Measurements from ENCODE around the gene FOXP1.

Gene FOXP1

GRCh38 chr3:71191031-71191482 is 392.5 kb downstream of the FOXP1 start:
- in situ Hi-C loops (cut with MboI; ENCODE audit: low pct_unique_long_range_greater_than_20kb, low sequenced_read_pairs, unreplicated experiment): no loop called here
- DNase-seq (ENCODE audit: low spot score): no peak
- TF ChIP-seq, protein P1, sequence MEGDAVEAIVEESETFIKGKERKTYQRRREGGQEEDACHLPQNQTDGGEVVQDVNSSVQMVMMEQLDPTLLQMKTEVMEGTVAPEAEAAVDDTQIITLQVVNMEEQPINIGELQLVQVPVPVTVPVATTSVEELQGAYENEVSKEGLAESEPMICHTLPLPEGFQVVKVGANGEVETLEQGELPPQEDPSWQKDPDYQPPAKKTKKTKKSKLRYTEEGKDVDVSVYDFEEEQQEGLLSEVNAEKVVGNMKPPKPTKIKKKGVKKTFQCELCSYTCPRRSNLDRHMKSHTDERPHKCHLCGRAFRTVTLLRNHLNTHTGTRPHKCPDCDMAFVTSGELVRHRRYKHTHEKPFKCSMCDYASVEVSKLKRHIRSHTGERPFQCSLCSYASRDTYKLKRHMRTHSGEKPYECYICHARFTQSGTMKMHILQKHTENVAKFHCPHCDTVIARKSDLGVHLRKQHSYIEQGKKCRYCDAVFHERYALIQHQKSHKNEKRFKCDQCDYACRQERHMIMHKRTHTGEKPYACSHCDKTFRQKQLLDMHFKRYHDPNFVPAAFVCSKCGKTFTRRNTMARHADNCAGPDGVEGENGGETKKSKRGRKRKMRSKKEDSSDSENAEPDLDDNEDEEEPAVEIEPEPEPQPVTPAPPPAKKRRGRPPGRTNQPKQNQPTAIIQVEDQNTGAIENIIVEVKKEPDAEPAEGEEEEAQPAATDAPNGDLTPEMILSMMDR (IDR thresholded peaks at IDR 0.05; ENCODE audit: extremely low read depth, insufficient read depth, missing control alignments): no peak

DNA sequence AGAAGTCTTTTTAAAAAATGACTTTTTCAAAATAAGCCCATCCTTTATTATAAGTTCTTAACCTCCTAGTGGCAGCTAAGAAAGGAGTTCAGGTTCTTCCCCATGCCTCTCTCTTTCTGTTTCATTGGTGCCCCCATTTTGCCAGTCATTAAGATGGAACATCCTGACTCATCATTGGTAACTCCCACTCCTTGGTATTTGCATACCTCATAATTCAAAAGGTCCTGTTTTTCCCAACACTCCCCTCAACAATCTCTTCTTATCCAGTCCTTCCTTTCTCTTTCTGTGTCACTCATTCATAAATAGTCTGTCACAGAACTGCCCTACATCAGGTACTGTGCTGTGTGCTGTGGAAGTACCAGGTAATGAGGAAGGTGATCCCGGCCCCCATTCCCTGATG is 394.0 kb downstream of the FOXP1 start:
- no peak for DNase-seq (ENCODE audit: low spot score)
- in situ Hi-C loops (cut with MboI; ENCODE audit: low pct_unique_long_range_greater_than_20kb, low sequenced_read_pairs, unreplicated experiment): no loop called here
- TF ChIP-seq, protein P1 (IDR thresholded peaks at IDR 0.05; ENCODE audit: extremely low read depth, insufficient read depth, missing control alignments): no peak

- TF ChIP-seq, protein P1 (IDR thresholded peaks at IDR 0.05; ENCODE audit: extremely low read depth, insufficient read depth, missing control alignments): no peak
- in situ Hi-C loops (cut with MboI; ENCODE audit: low pct_unique_long_range_greater_than_20kb, low sequenced_read_pairs, unreplicated experiment): no loop called here
- DNase-seq (ENCODE audit: low spot score): no peak
Measured at GRCh38 chr3:71187715-71188114, 395.8 kb downstream of the FOXP1 start.

- TF ChIP-seq, protein P1 (IDR thresholded peaks at IDR 0.05; ENCODE audit: extremely low read depth, insufficient read depth, missing control alignments): no peak
- in situ Hi-C loops (cut with MboI; ENCODE audit: low pct_unique_long_range_greater_than_20kb, low sequenced_read_pairs, unreplicated experiment): no loop called here
- no peak for DNase-seq (ENCODE audit: low spot score)
Measured at GRCh38 chr3:71186801-71187200, 396.7 kb downstream of the FOXP1 start.

- DNase-seq (ENCODE audit: low spot score): no peak
- in situ Hi-C loops (cut with MboI; ENCODE audit: low pct_unique_long_range_greater_than_20kb, low sequenced_read_pairs, unreplicated experiment): no loop called here
- TF ChIP-seq, protein P1 (IDR thresholded peaks at IDR 0.05; ENCODE audit: extremely low read depth, insufficient read depth, missing control alignments): no peak
Measured at GRCh38 chr3:71185733-71186455, 397.6 kb downstream of the FOXP1 start.

- no peak for DNase-seq (ENCODE audit: low spot score)
- in situ Hi-C loops (cut with MboI; ENCODE audit: low pct_unique_long_range_greater_than_20kb, low sequenced_read_pairs, unreplicated experiment): no loop called here
- TF ChIP-seq, protein P1 (IDR thresholded peaks at IDR 0.05; ENCODE audit: extremely low read depth, insufficient read depth, missing control alignments): no peak
Measured at GRCh38 chr3:71184252-71184651, 399.3 kb downstream of the FOXP1 start.

Measured in GM13977 (cell line).